DMS153 (cell line): ENCODE results near the gene CATSPER1.

Source experiments
- DNase-seq: peaks from one replicate; lab custom pipeline; 2025; lab: John Stamatoyannopoulos, UW

The CATSPER1 gene

DNA sequence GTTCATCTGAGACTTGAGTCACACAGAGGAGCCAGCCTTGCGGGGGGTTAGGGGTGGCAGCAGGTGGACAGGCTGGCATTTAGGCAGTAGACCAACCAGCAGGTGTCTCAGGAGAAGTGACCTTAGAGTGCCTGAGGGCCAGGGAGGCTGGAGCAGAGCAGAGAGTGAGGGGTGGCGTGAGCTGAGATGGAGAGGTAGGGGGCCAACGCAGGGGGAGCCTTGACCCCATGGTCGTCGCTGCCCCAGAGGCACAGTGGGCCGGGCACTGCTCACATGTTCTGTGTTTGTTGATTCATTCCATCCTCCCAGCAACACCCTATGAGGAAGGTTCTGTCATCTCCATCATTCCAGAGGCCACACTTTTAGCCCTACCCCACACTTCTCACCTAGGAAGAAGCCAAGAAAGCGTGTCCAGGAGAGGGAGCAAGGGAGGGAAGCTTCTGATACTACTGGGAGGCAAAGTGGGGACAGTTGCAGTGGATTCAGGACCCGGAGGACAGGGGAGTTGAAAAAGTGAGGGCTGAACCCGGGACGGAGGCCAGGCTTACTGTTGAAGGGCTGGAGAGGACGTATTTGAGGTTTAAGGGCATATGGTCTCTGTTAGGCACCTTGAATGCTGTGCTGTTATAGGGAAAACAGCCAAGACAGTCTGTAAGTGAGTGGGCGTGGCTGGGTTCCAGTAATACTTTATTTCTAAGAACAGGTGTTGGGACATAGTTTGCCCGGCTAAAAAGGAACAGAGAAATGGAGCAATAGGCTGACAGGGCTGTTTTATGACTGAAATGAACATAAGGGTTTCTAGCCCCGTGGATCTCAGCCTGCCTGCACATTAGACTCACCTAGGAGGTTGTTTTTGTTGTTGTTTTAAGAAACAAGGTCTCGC is 57.4 kb downstream of the CATSPER1 start:
- no peak for DNase-seq

DNA sequence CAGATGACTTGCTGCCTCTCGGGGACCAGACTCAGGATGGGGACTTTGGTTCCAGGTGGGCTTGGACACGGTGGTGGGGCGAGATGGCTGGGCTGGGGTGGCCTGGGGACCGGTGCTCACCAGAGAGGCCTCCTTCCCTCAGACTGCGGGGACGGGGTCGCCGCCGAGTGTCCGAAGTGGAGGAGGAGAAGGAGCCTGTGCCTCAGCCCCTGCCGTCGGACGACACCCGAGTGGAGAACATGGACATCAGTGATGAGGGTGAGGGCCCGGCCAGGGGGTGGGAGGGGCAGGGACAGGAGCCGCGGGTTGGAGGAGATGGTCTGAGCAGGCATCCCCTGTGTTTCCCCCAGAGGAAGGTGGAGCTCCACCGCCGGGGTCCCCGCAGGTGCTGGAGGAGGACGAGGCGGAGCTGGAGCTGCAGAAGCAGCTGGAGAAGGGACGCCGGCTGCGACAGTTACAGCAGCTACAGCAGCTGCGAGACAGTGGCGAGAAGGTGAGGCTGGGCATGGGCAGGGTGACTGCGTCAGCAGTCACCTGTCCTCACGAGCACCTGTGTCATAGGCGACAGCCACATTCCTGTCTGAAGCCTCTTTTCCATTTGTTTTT is 58.8 kb downstream of the CATSPER1 start:
- DNase-seq: no peak
